NB4 (cell line): Measurements from ENCODE around the gene CNNM2.

Experiments
- DNase-seq: peaks from one replicate; pipeline ENCODE4 v3.0.0; 2010; ENCODE audit warnings: low read depth
- H3K4me3 ChIP-seq: one replicate; pipeline ENCODE4 v1.5.1; 2011; ENCODE audit warnings: mild to moderate bottlenecking, low read depth, low read length, moderate library complexity
- CTCF ChIP-seq: IDR thresholded peaks from one replicate; pipeline ENCODE4 v1.5.1; 2012; ENCODE audit warnings: low read depth, low read length
- MAX ChIP-seq: IDR thresholded peaks from 2 replicates; pipeline ENCODE4 v1.6.1; 2011; ENCODE audit warnings: low read depth, low read length
- MYC ChIP-seq: IDR thresholded peaks from 2 replicates; pipeline ENCODE4 v1.6.1; 2011; ENCODE audit warnings: low read depth, low read length
- POLR2A ChIP-seq: IDR thresholded peaks from 2 replicates; pipeline ENCODE4 v1.6.1; 2011; ENCODE audit warnings: mild to moderate bottlenecking; ENCODE audit not compliant: insufficient read length; ENCODE audit errors: extremely low read depth

The CNNM2 gene

GRCh38 chr10:103021150-103021899 lies 103.2 kb downstream of the CNNM2 start:
- DNase-seq, result no peak
- H3K4me3 ChIP-seq, result no peak overlapping the region
- TF ChIP-seq MYC, result no peak
- no peak for TF ChIP-seq CTCF
- no peak for TF ChIP-seq MAX
- no peak for TF ChIP-seq POLR2A

- DNase-seq, result no peak
- no peak for TF ChIP-seq MAX
- TF ChIP-seq CTCF, result no peak
- no peak for TF ChIP-seq POLR2A
- TF ChIP-seq MYC, result no peak
- H3K4me3 ChIP-seq, result no peak overlapping the region
Measured at GRCh38 chr10:103021900-103022293, 103.8 kb downstream of the CNNM2 start.

- TF ChIP-seq POLR2A, result no peak
- TF ChIP-seq MYC, result no peak
- no peak for TF ChIP-seq MAX
- no peak for TF ChIP-seq CTCF
- DNase-seq, result no peak
- no peak overlapping the region for H3K4me3 ChIP-seq
Measured at GRCh38 chr10:103025696-103026095, 107.6 kb downstream of the CNNM2 start.

GRCh38 chr10:103038570-103038969 lies 120.5 kb downstream of the CNNM2 start:
- H3K4me3 ChIP-seq, result no peak overlapping the region
- TF ChIP-seq MYC (no peak), CTCF (no peak), MAX (no peak), POLR2A (no peak)
- DNase-seq, result no peak

- no peak overlapping the region for H3K4me3 ChIP-seq
- DNase-seq, result no peak
- no peak for TF ChIP-seq MAX
- TF ChIP-seq POLR2A, result no peak
- no peak for TF ChIP-seq CTCF
Measured at GRCh38 chr10:103040418-103040817, 122.3 kb downstream of the CNNM2 start.

GRCh38 chr10:103041391-103041790 lies 123.3 kb downstream of the CNNM2 start:
- H3K4me3 ChIP-seq, result no peak overlapping the region
- no peak for DNase-seq
- no peak for TF ChIP-seq MYC
- no peak for TF ChIP-seq MAX
- no peak for TF ChIP-seq POLR2A
- TF ChIP-seq CTCF, result no peak
